Measurements from ENCODE around the gene MEA1. TPM values are rescaled to one million over a fixed set of nuclear protein-coding genes. Genes with fewer than 3 reads are reported as not detected.
A peak's percentile ranks its signal among the peaks of the same experiment; 100 is the strongest.

MEA1 gene
- total RNA-seq, 1 experiment from 2014 or later: 131 TPM

GRCh38 chr6:42978839-42979522, 34.8 kb downstream of the MEA1 start, which contains the start of gene PEX6:
PEX6 (minus strand) TSS chr6:42979181; CDS start chr6:42979150, 31 bp downstream.
- BruUV-seq (replicated peaks): no TSS peak
- intact Hi-C loops (cut with micrococcal nuclease): no loop called here
- Histone ChIP-seq H2AFZ (ENCODE audit: low read length) (peak within 1 kb of the TSS; percentile 96), H3K79me2 (ENCODE audit: low read length) (peaks cover 42% of the 10 kb centered on the region), H3F3A (ENCODE audit: low read length, unreplicated experiment) (no peaks in the 10 kb centered on the region), H4K20me1 (ENCODE audit: low read length) (no peaks in the 10 kb centered on the region), H3K9me2 (replicated peaks; ENCODE audit: low read length) (no peaks in the 10 kb centered on the region), H3K4me3 (ENCODE audit: low read length) (peak within 1 kb of the TSS; percentile 93), H3K27me3 (ENCODE audit: low read length) (no peaks in the 10 kb centered on the region), H3K4me1 (ENCODE audit: insufficient read depth, low read length) (peaks cover 18% of the 10 kb centered on the region), H3K9ac (ENCODE audit: low read length) (peak within 1 kb of the TSS; percentile 91), H3K4me2 (ENCODE audit: low read length) (peak within 1 kb of the TSS; percentile 95), H3K27ac (ENCODE audit: low read length) (peak within 1 kb of the TSS; percentile 65), H3K9me3 (ENCODE audit: low read length) (no peaks in the 10 kb centered on the region), H3K36me3 (ENCODE audit: low read depth, low read length) (no peaks in the 10 kb centered on the region)
- TF ChIP-seq EZH2phosphoT487 (IDR thresholded peaks at IDR 0.05; ENCODE audit: borderline replicate concordance, low read length) (no peak), CTCF (conservative IDR thresholded peaks at IDR 0.05; ENCODE audit: low read depth, low read length) (no peak), EZH2 (IDR thresholded peaks at IDR 0.05; ENCODE audit: low read length, unreplicated experiment) (no peak)
- peak; percentile 89 for DNase-seq
- ATAC-seq: peak; percentile 85
- ChIA-PET POLR2A (ENCODE audit: unreplicated experiment) (interaction anchor here (0.6 to 0.8 kb wide), 3 partner anchors 18 to 57 kb away, joined by 3 to 11 read pairs (median 6); partner anchors contain the start of gene KLHDC3), CTCF (interaction anchor here (0.5 kb wide), 1 partner anchor 71 kb away, joined by 3 read pairs; no protein-coding TSS in a partner anchor)

GRCh38 chr6:42978487-42978838, 35.3 kb downstream of the MEA1 start:
- H3K9me2 ChIP-seq (replicated peaks; ENCODE audit: low read length): no peaks in the 10 kb centered on the region
- peaks cover 13% of the 10 kb centered on the region for H3K4me1 ChIP-seq (ENCODE audit: insufficient read depth, low read length)
- DNase-seq (peak; percentile 32), ATAC-seq (peak; percentile 50)
- peak overlapping the region; percentile 95 for H3K4me2 ChIP-seq (ENCODE audit: low read length)
- peak overlapping the region; percentile 93 for H3K4me3 ChIP-seq (ENCODE audit: low read length)
- H3K36me3 ChIP-seq (ENCODE audit: low read depth, low read length): no peaks in the 10 kb centered on the region
- CTCF ChIA-PET: interaction anchor here (0.5 kb wide), 1 partner anchor 71 kb away, joined by 3 read pairs; no protein-coding TSS in a partner anchor
- H2AFZ ChIP-seq (ENCODE audit: low read length): peak overlapping the region; percentile 96
- no peaks in the 10 kb centered on the region for H3F3A ChIP-seq (ENCODE audit: low read length, unreplicated experiment)
- no peaks in the 10 kb centered on the region for H3K9me3 ChIP-seq (ENCODE audit: low read length)
- H3K27ac ChIP-seq (ENCODE audit: low read length): peak overlapping the region; percentile 65
- H3K9ac ChIP-seq (ENCODE audit: low read length): peak overlapping the region; percentile 91
- POLR2A ChIA-PET (ENCODE audit: unreplicated experiment): interaction anchor here (0.6 to 0.8 kb wide), 3 partner anchors 17 to 58 kb away, joined by 3 to 11 read pairs (median 6); partner anchors contain the start of gene KLHDC3
- TF ChIP-seq EZH2 (IDR thresholded peaks at IDR 0.05; ENCODE audit: low read length, unreplicated experiment): no peak
- TF ChIP-seq EZH2phosphoT487 (IDR thresholded peaks at IDR 0.05; ENCODE audit: borderline replicate concordance, low read length): no peak
- TF ChIP-seq CTCF (conservative IDR thresholded peaks at IDR 0.05; ENCODE audit: low read depth, low read length): no peak
- peaks cover 42% of the 10 kb centered on the region for H3K79me2 ChIP-seq (ENCODE audit: low read length)
- no TSS peak for BruUV-seq (replicated peaks)
- intact Hi-C loops (cut with micrococcal nuclease): no loop called here
- no peaks in the 10 kb centered on the region for H3K27me3 ChIP-seq (ENCODE audit: low read length)
- H4K20me1 ChIP-seq (ENCODE audit: low read length): no peaks in the 10 kb centered on the region

Measured in PC-3 (cell line).